Right cardiac atrium (tissue), 5 donors: ENCODE data around the gene NEK11. TPM values are rescaled to one million over a fixed set of nuclear protein-coding genes. Genes with fewer than 3 reads are reported as not detected.
A peak's percentile ranks its signal among the peaks of the same experiment; 100 is the strongest.
"Not testable (repeated sequence)": the region's sequence is repeated elsewhere in the genome, so short reads cannot be mapped to it uniquely, and the experiment has no call there.

ENCODE experiments used
- ATAC-seq, 2 donors: fragments of 200-7000 bp; cut with Tn5 transposase; one replicate each; pipeline versions ENCODE4 v1.8.0 to v1.9.1; 2020; ENCODE audit warnings: moderate library complexity in 2 of 2, mild to moderate bottlenecking in 1 of 2
- DNase-seq, 3 donors: peaks; one replicate each; pipeline ENCODE4 v3.0.0-alpha.2; 2020
- H3K27ac ChIP-seq: one replicate; pipeline ENCODE4 v1.5.1; 2013; ENCODE audit warnings: mild to moderate bottlenecking, low read length, control low read depth, moderate library complexity
- H3K27me3 ChIP-seq: one replicate; pipeline ENCODE4 v1.6.1; 2013; ENCODE audit not compliant: control insufficient read depth, insufficient read depth
- H3K4me1 ChIP-seq: one replicate; pipeline ENCODE4 v1.6.1; 2013; ENCODE audit warnings: low read length; ENCODE audit not compliant: control insufficient read depth, insufficient read depth
- H3K4me3 ChIP-seq: one replicate; pipeline ENCODE4 v1.5.1; 2013; ENCODE audit warnings: low read length, control low read depth
- H3K9me3 ChIP-seq: one replicate; pipeline ENCODE4 v1.6.1; 2013; ENCODE audit warnings: low read length; ENCODE audit not compliant: control insufficient read depth
- WGBS: extraction: QIAGEN DNeasy Blood & Tissue Kit; methylation state at CpG from one replicate; pipeline ENCODE4 v1.1.7; 2013; 5-methylcytosine and 5-hydroxymethylcytosine counted together
- intact Hi-C, 4 donors: fragments of 100-400 bp; cut with DNase I; formaldehyde crosslinking; loops; one replicate each; pipeline versions ENCODE4 v1.11.0 to v1.14.0; 2022 to 2023
- polyA plus RNA-seq: library from polyadenylated mRNA; stranded (reverse); fragments of 200-250 nt; gene quantifications from one replicate; pipeline ENCODE4 v1.2.3, GENCODE V29; 2013
- total RNA-seq, 4 donors: library from RNA; stranded (reverse); fragmentation: NEBNext Ultra II Directional; extraction: Animal tissue kit (Norgen Biotek cat#: 25700); gene quantifications; one replicate each; pipeline ENCODE4 v1.2.1, GENCODE V29; 2021
- donor health status: healthy with polysubstance abuse.
- donor health status: DM: no; HTN: yes; CAD: no.
- donor health status: DM: no; HTN: no; CAD: no.
- donor health status: DM: no; HTN: yes; CAD: no; lungs with severe emphysema.
- donor health status: DM: yes; HTN: yes; CAD: no.

NEK11 gene
- total and polyA plus RNA-seq, 5 donors, result 1.1 to 3.6 (median 2.6) TPM

DNA sequence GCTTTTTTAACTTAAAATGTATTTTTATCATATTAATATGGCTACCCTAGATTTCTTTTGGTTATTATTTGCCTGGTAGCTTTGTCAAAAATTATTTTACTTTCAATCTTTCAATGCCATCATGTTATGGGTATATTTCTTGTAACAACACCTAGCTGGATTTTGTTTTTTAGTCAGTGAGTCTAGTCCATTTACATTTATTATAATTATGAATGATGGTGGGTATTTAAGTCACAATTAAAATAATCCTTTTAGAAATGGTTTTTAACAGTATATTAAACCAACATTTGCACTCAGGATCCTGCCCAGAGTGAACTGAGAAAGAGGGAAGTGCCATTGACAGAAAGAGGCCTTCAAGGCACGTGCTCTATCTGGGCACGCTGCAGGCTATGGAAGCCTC is 315.1 kb downstream of the NEK11 start:
- Histone ChIP-seq H3K27me3 (no peaks in the 10 kb centered on the region), H3K4me3 (no peak overlapping the region), H3K27ac (no peak overlapping the region), H3K4me1 (peaks cover 3% of the 10 kb centered on the region), H3K9me3 (no peaks in the 10 kb centered on the region)
- intact Hi-C loops, result no loop called here
- 95% methylated on average over 2 of the region's 2 CpGs for WGBS
- DNase-seq, result no peak
- no peak for ATAC-seq

DNA sequence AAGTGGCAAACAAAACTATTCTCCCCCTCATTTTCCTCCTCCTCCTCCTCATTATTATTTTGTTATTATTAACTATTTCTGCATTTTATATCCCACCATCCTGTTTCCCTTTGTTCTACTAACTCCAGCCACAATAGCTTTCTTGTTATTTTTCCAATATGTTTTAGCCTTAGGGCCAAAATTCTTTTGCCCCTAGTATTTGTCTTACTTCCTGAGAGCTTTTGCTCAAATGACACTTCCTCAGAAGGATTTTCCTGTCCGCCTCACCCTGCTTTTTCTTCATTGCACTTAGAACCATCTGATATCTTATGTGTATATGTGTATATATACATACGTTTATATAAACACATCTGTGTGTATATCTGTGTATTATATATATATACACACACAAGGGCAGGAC is 322.2 kb downstream of the NEK11 start:
- peaks cover 2% of the 10 kb centered on the region for H3K4me1 ChIP-seq
- ATAC-seq (no peak), DNase-seq (no peak)
- no peak overlapping the region for H3K4me3 ChIP-seq
- H3K27me3 ChIP-seq, result no peaks in the 10 kb centered on the region
- 63% methylated on average over 2 of the region's 2 CpGs for WGBS
- peaks cover 2% of the 10 kb centered on the region for H3K9me3 ChIP-seq
- intact Hi-C loops, result no loop called here
- H3K27ac ChIP-seq, result no peak overlapping the region

DNA sequence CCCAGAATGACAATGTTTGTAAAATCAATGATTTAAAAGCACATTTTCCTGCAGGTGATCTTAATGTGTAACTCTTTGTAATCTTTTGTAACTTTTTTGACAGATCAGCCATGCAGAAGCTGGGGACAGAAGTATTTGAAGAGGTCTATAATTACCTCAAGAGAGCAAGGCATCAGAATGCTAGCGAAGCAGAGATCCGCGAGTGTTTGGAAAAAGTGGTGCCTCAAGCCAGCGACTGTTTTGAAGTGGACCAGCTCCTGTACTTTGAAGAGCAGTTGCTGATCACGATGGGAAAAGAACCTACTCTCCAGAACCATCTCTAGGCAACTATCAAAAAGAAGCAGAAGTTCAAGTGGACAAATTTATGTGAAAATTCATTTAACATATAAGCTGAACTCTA is 322.8 kb downstream of the NEK11 start:
- no peak overlapping the region for H3K4me3 ChIP-seq
- DNase-seq, result peak in 1 of 3 donors; percentile 43
- H3K27ac ChIP-seq, result no peak overlapping the region
- ATAC-seq, result peak; percentile 58 to 64
- intact Hi-C loops, result no loop called here
- 68% methylated on average over 5 of the region's 5 CpGs for WGBS
- peaks cover 2% of the 10 kb centered on the region for H3K4me1 ChIP-seq
- H3K27me3 ChIP-seq, result no peaks in the 10 kb centered on the region
- peaks cover 2% of the 10 kb centered on the region for H3K9me3 ChIP-seq

DNA sequence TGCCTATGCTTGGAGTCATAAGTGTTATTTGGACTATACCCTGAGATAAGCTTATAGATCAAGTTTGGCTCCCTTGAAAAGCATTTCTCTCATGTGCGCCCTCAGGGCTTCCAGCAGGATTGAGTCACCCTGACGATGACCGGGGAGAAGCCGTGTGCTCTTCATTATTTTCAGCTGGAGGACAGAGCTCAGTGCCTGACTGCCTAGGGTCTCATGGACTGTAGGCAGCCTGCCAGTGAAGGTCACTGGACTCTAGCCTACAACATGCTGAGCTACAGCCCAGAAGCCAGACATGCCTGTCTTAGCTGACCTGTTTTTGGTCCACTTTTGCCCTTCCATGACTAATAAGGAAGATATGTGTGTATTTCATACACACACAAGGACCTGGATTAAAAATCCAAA is 323.3 kb downstream of the NEK11 start:
- DNase-seq (peak in 1 of 3 donors; percentile 47), ATAC-seq (peak; percentile 70 to 75)
- 55% methylated on average over 4 of the region's 4 CpGs for WGBS
- H3K4me3 ChIP-seq, result no peak overlapping the region
- peaks cover 2% of the 10 kb centered on the region for H3K9me3 ChIP-seq
- intact Hi-C loops, result no loop called here
- peak overlapping the region; percentile 99 for H3K27ac ChIP-seq
- no peaks in the 10 kb centered on the region for H3K27me3 ChIP-seq
- peaks cover 2% of the 10 kb centered on the region for H3K4me1 ChIP-seq

DNA sequence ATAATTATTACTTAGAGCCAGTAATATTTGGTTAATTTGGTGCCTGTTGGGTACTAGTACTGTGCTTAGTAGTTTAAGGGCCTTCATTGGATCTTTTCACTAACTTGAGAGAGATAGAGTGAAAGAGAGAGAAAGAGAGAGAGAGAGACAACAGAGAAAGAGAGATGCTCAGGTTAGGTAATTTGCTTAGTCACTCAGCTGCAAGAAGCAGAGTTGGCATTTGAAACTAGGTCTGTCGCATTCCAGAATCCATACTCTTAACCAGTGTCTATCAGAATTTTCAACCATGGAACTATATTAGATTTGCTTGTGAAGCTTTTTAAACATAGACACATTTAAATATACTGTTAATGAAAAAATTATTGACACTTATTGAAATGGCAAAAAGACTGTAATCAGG is 323.8 kb downstream of the NEK11 start:
- intact Hi-C loops, result no loop called here
- H3K9me3 ChIP-seq, result peaks cover 2% of the 10 kb centered on the region
- 91% methylated on average over 1 of the region's 1 CpG for WGBS
- H3K27ac ChIP-seq, result no peak overlapping the region
- DNase-seq (no peak), ATAC-seq (no peak)
- H3K27me3 ChIP-seq, result no peaks in the 10 kb centered on the region
- H3K4me3 ChIP-seq, result no peak overlapping the region
- peaks cover 2% of the 10 kb centered on the region for H3K4me1 ChIP-seq

DNA sequence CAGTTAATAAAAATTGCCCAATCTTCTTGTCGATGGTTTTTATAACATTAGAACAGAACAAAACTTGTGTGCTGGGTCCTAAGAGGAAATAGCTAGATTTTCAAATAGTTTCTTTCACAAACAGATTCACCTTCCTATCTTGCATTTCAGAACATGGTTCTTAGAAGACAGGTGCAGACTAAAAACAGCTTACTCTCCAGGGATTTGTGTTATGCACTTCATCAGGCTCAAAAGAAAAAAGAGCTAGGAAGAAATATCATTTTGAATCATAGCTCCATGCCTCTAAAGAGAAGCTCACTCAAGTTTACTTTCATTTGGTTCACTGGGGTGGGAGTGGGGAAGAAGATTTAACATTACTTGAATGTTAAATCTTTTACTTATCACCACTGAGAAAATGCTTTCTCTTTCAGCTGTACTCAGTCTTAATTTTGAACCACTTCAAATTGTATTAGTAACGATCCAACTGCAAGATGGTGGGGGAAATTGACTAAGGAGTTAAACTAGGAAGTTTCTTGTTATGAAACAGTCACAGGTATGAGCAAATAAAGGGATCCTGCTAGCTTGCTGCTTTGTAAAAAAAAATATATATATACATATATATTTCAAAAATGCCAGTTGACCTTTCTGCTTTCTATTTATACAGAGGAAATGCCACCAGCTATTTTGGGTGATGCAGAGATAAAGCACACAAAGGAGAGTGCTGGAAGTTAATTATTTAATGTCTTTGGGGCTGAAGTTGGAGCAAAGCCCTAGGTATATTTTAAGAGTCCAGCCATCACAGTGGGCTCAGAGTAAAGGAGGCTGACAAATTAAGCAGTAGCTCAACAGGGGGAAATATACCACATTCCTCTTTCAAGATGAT is 326.6 kb downstream of the NEK11 start:
- peaks cover 2% of the 10 kb centered on the region for H3K4me1 ChIP-seq
- peaks cover 2% of the 10 kb centered on the region for H3K9me3 ChIP-seq
- peak overlapping the region; percentile 64 for H3K27ac ChIP-seq
- intact Hi-C loops, result no loop called here
- H3K4me3 ChIP-seq, result no peak overlapping the region
- no peak for DNase-seq
- ATAC-seq, result no peak
- WGBS, result 60% methylated on average over 2 of the region's 2 CpGs
- no peaks in the 10 kb centered on the region for H3K27me3 ChIP-seq

DNA sequence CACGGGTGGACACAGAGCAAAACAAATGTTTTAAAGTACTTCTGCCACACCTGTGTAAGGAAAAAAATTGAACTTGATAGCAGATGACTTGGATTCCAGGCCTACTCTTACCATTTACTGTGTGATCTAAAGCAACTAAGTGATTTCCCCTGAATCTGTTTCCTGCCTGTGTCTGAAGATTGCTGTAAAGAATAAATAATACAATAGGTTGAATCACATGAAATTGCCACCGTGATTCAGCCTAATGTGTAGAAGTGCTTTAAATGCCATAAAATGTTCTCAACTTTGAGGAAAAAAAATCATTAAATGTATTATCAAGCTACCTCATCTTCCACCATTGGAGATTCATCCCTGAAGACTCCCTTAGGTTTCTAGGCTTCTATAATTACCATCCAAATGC is 327.3 kb downstream of the NEK11 start:
- ATAC-seq (no peak), DNase-seq (no peak)
- Histone ChIP-seq H3K27me3 (no peaks in the 10 kb centered on the region), H3K9me3 (peaks cover 2% of the 10 kb centered on the region), H3K4me1 (peaks cover 2% of the 10 kb centered on the region), H3K4me3 (no peak overlapping the region), H3K27ac (peak overlapping the region; percentile 64)
- 50% methylated on average over 2 of the region's 2 CpGs for WGBS
- intact Hi-C loops, result no loop called here

DNA sequence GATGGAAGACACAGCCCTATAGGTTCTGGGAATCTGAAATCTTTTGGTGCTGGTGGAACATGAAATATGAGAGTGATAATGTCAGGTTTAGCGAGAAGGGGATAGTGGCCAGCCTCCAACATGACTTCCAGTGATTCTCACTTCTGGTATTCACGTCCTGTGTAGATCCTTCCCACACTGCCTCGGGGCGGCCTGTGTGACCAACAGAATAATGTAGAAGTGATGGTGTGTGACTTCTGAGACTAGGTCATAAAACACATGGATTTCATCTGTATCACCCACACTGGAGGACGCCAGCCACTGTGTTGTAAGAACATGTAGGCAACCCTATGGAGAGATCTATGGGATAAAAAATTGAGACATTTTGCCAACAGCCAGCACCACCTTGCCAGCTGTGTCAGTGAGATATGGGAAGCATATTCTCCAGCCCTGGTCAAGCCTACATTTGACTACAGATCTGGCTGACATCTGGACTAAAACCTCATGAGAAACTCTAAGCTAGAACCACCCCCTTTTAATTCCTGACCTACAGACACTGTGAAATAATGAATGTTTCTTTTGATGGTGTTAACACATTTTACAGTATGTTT is 329.4 kb downstream of the NEK11 start:
- H3K27ac ChIP-seq, result no peak overlapping the region
- no peak for DNase-seq
- no peaks in the 10 kb centered on the region for H3K4me1 ChIP-seq
- no peaks in the 10 kb centered on the region for H3K27me3 ChIP-seq
- WGBS, result 90% methylated on average over 5 of the region's 5 CpGs
- no peaks in the 10 kb centered on the region for H3K9me3 ChIP-seq
- no peak overlapping the region for H3K4me3 ChIP-seq
- ATAC-seq, result no peak
- intact Hi-C loops, result no loop called here

DNA sequence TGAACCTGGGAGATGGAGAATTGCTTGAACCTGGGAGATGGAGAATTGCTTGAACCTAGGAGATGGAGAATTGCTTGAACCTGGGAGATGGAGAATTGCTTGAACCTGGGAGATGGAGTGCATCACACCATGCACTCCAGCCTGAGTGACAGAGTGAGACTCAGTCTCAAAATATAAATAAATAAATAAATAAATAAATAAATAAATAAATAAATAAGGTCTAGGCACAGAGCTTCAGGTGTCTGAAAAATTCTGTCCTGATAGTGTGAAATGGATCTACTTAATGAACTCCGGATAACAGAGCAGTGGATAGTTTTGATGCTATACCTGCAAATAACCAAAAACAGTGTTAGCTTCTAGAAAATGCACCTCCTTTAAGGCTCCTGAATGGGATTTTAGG is 330.6 kb downstream of the NEK11 start:
- Histone ChIP-seq H3K9me3 (no peaks in the 10 kb centered on the region), H3K27me3 (no peaks in the 10 kb centered on the region), H3K4me1 (peaks cover under 1% of the 10 kb centered on the region), H3K27ac (no peak overlapping the region), H3K4me3 (no peak overlapping the region)
- intact Hi-C loops, result no loop called here
- 95% methylated on average over 1 of the region's 1 CpG for WGBS
- ATAC-seq, result no peak
- DNase-seq, result no peak

DNA sequence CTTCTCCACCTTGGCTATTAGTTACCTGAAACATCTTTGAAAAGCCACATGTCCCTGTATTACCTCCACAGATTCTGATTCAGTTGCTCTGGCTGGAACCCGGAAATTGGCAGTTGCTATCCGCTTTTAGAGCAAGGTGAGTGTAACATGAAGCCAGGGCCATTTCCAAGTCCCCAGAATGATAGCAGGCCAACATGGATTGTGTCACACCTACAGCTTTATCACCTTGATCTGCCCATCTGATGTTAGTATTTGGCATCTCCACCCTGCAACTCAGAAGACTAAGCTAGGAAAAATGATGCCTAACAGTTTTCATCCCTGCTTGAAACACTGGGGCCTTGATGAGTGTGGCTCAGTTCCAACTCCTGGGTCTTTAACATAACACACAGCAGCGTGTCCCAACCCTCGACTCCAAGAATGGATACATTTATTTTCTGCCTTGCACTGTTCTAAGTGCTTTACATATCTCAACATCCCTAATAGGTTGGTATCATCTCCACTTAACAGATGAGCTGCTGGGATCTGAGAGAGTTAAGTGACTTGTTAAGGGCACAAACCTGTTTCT is 333.6 kb downstream of the NEK11 start:
- DNase-seq, result no peak
- Histone ChIP-seq H3K27ac (no peak overlapping the region), H3K9me3 (no peaks in the 10 kb centered on the region), H3K4me1 (peaks cover 3% of the 10 kb centered on the region), H3K4me3 (no peak overlapping the region), H3K27me3 (no peaks in the 10 kb centered on the region)
- intact Hi-C loops, result no loop called here
- ATAC-seq, result no peak
- WGBS, result 68% methylated on average over 4 of the region's 4 CpGs

DNA sequence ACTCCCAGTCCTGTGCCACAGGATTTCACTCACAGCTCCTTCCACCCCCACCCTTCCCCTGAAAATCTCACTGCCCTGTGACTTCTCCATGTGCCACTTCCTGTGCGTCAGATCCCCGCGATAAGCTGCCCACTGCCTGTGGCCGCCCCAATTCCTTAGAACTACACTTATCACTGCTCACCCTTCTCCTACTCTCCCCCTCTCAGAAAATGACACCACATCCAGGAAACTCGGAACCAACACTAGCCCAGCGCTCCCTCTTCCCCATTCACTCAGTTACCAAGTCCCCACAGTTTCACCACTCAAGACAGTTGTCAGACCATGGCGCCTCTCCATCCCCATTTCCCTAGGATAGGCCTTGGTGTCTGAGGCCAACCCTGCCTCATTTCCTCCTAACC is 334.4 kb downstream of the NEK11 start:
- intact Hi-C loops, H3K9me3 ChIP-seq, H3K27me3 ChIP-seq, H3K4me1 ChIP-seq: not testable (repeated sequence)
- DNase-seq, result peak in 1 of 3 donors; percentile 51
- Histone ChIP-seq H3K27ac (peak overlapping the region; percentile 53), H3K4me3 (peak overlapping the region; percentile 41)
- peak; percentile 2 to 22 for ATAC-seq
- 78% methylated on average over 7 of the region's 7 CpGs for WGBS
